GM12892 (cell line): Measurements from ENCODE around the gene MYO1A.

Source experiments
- POLR2A ChIP-seq: IDR thresholded peaks from 2 replicates; pipeline ENCODE4 v1.6.1; 2011; ENCODE audit warnings: low read depth, low read length, control low read depth
- POLR2AphosphoS5 ChIP-seq: IDR thresholded peaks from 2 replicates; pipeline ENCODE4 v1.6.1; 2011; ENCODE audit warnings: low read depth, low read length, control low read depth

DNA sequence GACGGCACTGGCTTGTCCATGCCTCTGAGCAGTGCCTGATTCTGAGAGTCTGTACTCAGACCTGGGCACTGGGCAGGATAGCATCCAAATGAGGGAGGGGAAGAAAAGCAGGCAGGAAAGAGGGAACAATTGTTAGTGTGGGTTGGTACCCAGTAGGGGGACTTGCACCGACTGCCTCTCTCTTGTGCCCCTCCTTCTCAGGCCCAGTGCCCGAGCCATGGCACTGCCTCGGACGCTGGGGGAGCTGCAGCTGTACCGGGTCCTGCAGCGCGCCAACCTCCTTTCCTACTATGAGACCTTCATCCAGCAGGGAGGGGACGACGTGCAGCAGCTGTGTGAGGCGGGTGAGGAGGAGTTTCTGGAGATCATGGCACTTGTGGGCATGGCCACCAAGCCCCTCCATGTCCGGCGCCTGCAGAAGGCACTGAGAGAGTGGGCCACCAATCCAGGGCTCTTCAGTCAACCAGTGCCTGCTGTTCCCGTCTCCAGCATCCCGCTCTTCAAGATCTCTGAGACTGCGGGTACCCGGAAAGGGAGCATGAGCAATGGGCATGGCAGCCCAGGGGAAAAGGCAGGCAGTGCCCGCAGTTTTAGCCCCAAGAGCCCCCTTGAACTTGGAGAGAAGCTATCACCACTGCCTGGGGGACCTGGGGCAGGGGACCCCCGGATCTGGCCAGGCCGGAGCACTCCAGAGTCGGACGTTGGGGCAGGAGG is 41.2 kb upstream of the MYO1A start:
- TF ChIP-seq POLR2A (no peak), POLR2AphosphoS5 (no peak)
